K562 (cell line): ENCODE data around the gene GMPR2. TPM values are rescaled to one million over a fixed set of nuclear protein-coding genes. Genes with fewer than 3 reads are reported as not detected.

Source experiments
- CBFA2T3 ChIP-seq: fragments of 450-650 bp; IDR thresholded peaks from 2 replicates; pipeline ENCODE4 v1.6.1; 2017
- CREB3 ChIP-seq: fragments of 450-650 bp; conservative IDR thresholded peaks from 2 replicates; pipeline ENCODE4 v1.6.1; 2016; ENCODE audit warnings: missing genetic modification characterization, low read depth, mild to moderate bottlenecking, missing compliant biosample characterization, moderate library complexity
- FOXA1 ChIP-seq: fragments of 450-650 bp; IDR thresholded peaks from 2 replicates; pipeline ENCODE4 v1.6.1; 2016; ENCODE audit warnings: mild to moderate bottlenecking, borderline replicate concordance
- GABPB1 ChIP-seq: sonication (generic); formaldehyde crosslinking; IDR thresholded peaks from 2 replicates; pipeline ENCODE4 v1.8.0; 2022; ENCODE audit warnings: mild to moderate bottlenecking, missing genetic modification reagents
- KLF10 ChIP-seq: fragments of 250-450 bp; sonication (Bioruptor Pico); IDR thresholded peaks from 2 replicates; pipeline ENCODE4 v1.6.1; 2021; ENCODE audit warnings: matching md5 sums
- LEF1 ChIP-seq: fragments of 450-650 bp; IDR thresholded peaks from 2 replicates; pipeline ENCODE4 v1.6.1; 2016; ENCODE audit warnings: mild to moderate bottlenecking
- NFIC ChIP-seq: fragments of 450-650 bp; IDR thresholded peaks from 2 replicates; pipeline ENCODE4 v1.6.1; 2017; ENCODE audit warnings: mild to moderate bottlenecking, inconsistent platforms
- TBL1XR1 ChIP-seq, 2 experiments: IDR thresholded peaks; 2 replicates each; pipeline ENCODE4 v1.6.1; 2012; ENCODE audit warnings: improper control_type of control experiment in 2 of 2, low read length in 2 of 2, mild to moderate bottlenecking in 1 of 2
- TEAD1 ChIP-seq, 2 experiments: fragments of 450-650 bp in 1 of 2; sonication (generic) in 1 of 2; formaldehyde crosslinking; IDR thresholded peaks; 2 replicates each; pipeline versions ENCODE4 v1.4.0 to v1.8.0; 2020 to 2022; ENCODE audit warnings: mild to moderate bottlenecking in 2 of 2, missing genetic modification reagents in 1 of 2
- TEAD4 ChIP-seq, 2 experiments: sonication (generic) in 1 of 2; formaldehyde crosslinking in 1 of 2; IDR thresholded peaks; 2 replicates each; pipeline versions ENCODE4 v1.6.1 to v1.8.0; 2012 to 2022; ENCODE audit warnings: borderline replicate concordance in 1 of 2, inconsistent platforms in 1 of 2, low read length in 1 of 2, mild to moderate bottlenecking in 1 of 2, missing genetic modification reagents in 1 of 2
- ZNF384 ChIP-seq: IDR thresholded peaks from 2 replicates; pipeline ENCODE4 v1.6.1; 2012; ENCODE audit warnings: low read depth, low read length, improper control_type of control experiment
- ZNF507 ChIP-seq: conservative IDR thresholded peaks from 2 replicates; pipeline ENCODE4 v1.6.1; 2017; ENCODE audit warnings: missing genetic modification characterization, missing compliant biosample characterization
- polyA plus RNA-seq, 8 experiments: library from polyadenylated mRNA; depleted of rRNA in 4 of 8; stranded (reverse) in 5 of 8; unstranded in 3 of 8; fragments of >200 nt; fragmentation: Nextera tagmentation in 2 of 8; fragmentation: Illumina TruSeq in 1 of 8; extraction: Ambion mirVana in 2 of 8; extraction: Trizol in 1 of 8; gene quantifications; 2 replicates each; pipeline versions ENCODE4 v1.2.1 to v1.2.3, GENCODE V29; 2011 to 2014; ENCODE audit warnings: inconsistent platforms in 1 of 8, missing spikeins in 1 of 8
- total RNA-seq, 7 experiments: library from RNA; depleted of rRNA in 6 of 7; stranded (reverse); fragments of >200 nt in 6 of 7; fragmentation: Illumina TruSeq in 2 of 7; extraction: Trizol in 2 of 7; gene quantifications; 2 replicates each; pipeline versions ENCODE4 v1.2.1 to v1.2.3, GENCODE V29; 2011 to 2021; ENCODE audit warnings: low replicate concordance in 1 of 7
- TF ChIP-seq, protein P1 (sequence below): fragments of 450-650 bp; IDR thresholded peaks from 2 replicates; pipeline ENCODE4 v1.6.1; 2018; ENCODE audit not compliant: partially characterized antibody
- TF ChIP-seq, protein P2 (sequence below): sonication (generic); formaldehyde crosslinking; IDR thresholded peaks from 2 replicates; pipeline ENCODE4 v1.8.1; 2023; ENCODE audit warnings: missing genetic modification reagents, mild to moderate bottlenecking, borderline replicate concordance
- TF ChIP-seq, protein P3 (sequence below): sonication (generic); IDR thresholded peaks from 2 replicates; pipeline ENCODE4 v1.6.1; 2016
- TF ChIP-seq, protein P4 (sequence below): fragments of 250-450 bp; sonication (Bioruptor Pico); IDR thresholded peaks from 2 replicates; pipeline ENCODE4 v1.5.0; 2020; ENCODE audit warnings: mild to moderate bottlenecking, borderline replicate concordance

Gene GMPR2
- total and polyA plus RNA-seq, 9 of the 15 experiments (the other 6 are each of a cell fraction or from before 2014, with no cell fraction given) = 26.4 to 67.4 (median 36.3) TPM

DNA sequence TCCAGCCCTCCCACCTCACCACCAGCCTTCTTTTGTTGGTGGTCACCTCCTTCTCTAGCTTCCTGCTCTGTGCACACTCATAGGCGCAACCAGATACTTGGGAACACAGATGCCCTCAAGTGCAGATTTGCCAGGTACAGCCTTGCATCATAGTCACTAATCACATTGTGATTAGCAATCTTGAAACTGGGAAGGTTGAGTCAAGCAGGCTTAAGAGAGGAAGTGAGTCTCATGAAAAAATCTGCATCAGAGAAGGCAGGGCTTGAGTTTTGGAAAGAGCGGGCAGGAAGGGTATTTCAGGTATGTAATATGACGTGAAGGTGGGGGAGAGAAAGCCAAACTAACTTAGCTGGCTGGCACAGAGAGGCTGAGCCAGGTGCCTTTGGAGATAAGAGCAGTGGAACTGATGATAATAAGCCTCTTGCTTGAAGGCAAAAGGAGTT lies 41.4 kb downstream of the GMPR2 start (continued):
- TF ChIP-seq, protein P1, sequence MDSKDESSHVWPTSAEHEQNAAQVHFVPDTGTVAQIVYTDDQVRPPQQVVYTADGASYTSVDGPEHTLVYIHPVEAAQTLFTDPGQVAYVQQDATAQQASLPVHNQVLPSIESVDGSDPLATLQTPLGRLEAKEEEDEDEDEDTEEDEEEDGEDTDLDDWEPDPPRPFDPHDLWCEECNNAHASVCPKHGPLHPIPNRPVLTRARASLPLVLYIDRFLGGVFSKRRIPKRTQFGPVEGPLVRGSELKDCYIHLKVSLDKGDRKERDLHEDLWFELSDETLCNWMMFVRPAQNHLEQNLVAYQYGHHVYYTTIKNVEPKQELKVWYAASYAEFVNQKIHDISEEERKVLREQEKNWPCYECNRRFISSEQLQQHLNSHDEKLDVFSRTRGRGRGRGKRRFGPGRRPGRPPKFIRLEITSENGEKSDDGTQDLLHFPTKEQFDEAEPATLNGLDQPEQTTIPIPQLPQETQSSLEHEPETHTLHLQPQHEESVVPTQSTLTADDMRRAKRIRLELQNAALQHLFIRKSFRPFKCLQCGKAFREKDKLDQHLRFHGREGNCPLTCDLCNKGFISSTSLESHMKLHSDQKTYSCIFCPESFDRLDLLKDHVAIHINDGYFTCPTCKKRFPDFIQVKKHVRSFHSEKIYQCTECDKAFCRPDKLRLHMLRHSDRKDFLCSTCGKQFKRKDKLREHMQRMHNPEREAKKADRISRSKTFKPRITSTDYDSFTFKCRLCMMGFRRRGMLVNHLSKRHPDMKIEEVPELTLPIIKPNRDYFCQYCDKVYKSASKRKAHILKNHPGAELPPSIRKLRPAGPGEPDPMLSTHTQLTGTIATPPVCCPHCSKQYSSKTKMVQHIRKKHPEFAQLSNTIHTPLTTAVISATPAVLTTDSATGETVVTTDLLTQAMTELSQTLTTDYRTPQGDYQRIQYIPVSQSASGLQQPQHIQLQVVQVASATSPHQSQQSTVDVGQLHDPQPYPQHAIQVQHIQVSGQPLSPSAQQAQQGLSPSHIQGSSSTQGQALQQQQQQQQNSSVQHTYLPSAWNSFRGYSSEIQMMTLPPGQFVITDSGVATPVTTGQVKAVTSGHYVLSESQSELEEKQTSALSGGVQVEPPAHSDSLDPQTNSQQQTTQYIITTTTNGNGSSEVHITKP = no peak
- TF ChIP-seq GABPB1 (CRISPR knock-in tag) (no peak), TEAD4 (IDR thresholded peaks at IDR 0.05; ENCODE audit: low read length) (peak; percentile 79), TEAD4 (CRISPR knock-in tag; IDR thresholded peaks at IDR 0.05; ENCODE audit: borderline replicate concordance) (no peak), TBL1XR1 (IDR thresholded peaks at IDR 0.05; ENCODE audit: low read length in 2 of 2) (no peak), LEF1 (no peak), ZNF384 (no peak), TEAD1 (CRISPR knock-in tag; IDR thresholded peaks at IDR 0.05) (no peak; a peak in 1 of 4 replicates), NFIC (peak; percentile 48), KLF10 (CRISPR knock-in tag) (no peak), FOXA1 (no peak), ZNF507 (tag) (no peak), CREB3 (tag) (no peak), CBFA2T3 (peak; percentile 86)
- TF ChIP-seq, protein P2, sequence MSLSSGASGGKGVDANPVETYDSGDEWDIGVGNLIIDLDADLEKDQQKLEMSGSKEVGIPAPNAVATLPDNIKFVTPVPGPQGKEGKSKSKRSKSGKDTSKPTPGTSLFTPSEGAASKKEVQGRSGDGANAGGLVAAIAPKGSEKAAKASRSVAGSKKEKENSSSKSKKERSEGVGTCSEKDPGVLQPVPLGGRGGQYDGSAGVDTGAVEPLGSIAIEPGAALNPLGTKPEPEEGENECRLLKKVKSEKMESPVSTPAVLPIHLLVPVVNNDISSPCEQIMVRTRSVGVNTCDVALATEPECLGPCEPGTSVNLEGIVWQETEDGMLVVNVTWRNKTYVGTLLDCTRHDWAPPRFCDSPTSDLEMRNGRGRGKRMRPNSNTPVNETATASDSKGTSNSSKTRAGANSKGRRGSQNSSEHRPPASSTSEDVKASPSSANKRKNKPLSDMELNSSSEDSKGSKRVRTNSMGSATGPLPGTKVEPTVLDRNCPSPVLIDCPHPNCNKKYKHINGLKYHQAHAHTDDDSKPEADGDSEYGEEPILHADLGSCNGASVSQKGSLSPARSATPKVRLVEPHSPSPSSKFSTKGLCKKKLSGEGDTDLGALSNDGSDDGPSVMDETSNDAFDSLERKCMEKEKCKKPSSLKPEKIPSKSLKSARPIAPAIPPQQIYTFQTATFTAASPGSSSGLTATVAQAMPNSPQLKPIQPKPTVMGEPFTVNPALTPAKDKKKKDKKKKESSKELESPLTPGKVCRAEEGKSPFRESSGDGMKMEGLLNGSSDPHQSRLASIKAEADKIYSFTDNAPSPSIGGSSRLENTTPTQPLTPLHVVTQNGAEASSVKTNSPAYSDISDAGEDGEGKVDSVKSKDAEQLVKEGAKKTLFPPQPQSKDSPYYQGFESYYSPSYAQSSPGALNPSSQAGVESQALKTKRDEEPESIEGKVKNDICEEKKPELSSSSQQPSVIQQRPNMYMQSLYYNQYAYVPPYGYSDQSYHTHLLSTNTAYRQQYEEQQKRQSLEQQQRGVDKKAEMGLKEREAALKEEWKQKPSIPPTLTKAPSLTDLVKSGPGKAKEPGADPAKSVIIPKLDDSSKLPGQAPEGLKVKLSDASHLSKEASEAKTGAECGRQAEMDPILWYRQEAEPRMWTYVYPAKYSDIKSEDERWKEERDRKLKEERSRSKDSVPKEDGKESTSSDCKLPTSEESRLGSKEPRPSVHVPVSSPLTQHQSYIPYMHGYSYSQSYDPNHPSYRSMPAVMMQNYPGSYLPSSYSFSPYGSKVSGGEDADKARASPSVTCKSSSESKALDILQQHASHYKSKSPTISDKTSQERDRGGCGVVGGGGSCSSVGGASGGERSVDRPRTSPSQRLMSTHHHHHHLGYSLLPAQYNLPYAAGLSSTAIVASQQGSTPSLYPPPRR (CRISPR knock-in tag) = no peak
- TF ChIP-seq, protein P3, sequence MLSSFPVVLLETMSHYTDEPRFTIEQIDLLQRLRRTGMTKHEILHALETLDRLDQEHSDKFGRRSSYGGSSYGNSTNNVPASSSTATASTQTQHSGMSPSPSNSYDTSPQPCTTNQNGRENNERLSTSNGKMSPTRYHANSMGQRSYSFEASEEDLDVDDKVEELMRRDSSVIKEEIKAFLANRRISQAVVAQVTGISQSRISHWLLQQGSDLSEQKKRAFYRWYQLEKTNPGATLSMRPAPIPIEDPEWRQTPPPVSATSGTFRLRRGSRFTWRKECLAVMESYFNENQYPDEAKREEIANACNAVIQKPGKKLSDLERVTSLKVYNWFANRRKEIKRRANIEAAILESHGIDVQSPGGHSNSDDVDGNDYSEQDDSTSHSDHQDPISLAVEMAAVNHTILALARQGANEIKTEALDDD = peak; percentile 41; the same call in 1 of the 2 replicates
- TF ChIP-seq, protein P4, sequence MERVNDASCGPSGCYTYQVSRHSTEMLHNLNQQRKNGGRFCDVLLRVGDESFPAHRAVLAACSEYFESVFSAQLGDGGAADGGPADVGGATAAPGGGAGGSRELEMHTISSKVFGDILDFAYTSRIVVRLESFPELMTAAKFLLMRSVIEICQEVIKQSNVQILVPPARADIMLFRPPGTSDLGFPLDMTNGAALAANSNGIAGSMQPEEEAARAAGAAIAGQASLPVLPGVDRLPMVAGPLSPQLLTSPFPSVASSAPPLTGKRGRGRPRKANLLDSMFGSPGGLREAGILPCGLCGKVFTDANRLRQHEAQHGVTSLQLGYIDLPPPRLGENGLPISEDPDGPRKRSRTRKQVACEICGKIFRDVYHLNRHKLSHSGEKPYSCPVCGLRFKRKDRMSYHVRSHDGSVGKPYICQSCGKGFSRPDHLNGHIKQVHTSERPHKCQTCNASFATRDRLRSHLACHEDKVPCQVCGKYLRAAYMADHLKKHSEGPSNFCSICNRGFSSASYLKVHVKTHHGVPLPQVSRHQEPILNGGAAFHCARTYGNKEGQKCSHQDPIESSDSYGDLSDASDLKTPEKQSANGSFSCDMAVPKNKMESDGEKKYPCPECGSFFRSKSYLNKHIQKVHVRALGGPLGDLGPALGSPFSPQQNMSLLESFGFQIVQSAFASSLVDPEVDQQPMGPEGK (CRISPR knock-in tag) = no peak
